HG03354 (cell line): ENCODE data around the gene MTSS2.
"Not testable (repeated sequence)": the region's sequence is repeated elsewhere in the genome, so short reads cannot be mapped to it uniquely, and the experiment has no call there.

Experiments used
- ATAC-seq: cut with Tn5 transposase; IDR thresholded peaks from one replicate; pipeline ENCODE4 v1.9.1; 2021; ENCODE audit warnings: mild to moderate bottlenecking; ENCODE audit not compliant: unreplicated experiment, poor library complexity, severe bottlenecking

Gene MTSS2

GRCh38 chr16:70659953-70660671, 25.7 kb downstream of the MTSS2 start:
- no peak for ATAC-seq

- no peak for ATAC-seq
Measured at GRCh38 chr16:70659546-70659945, 26.3 kb downstream of the MTSS2 start.

GRCh38 chr16:70658921-70659320, 26.9 kb downstream of the MTSS2 start:
- ATAC-seq = no peak

GRCh38 chr16:70657956-70658355, 27.9 kb downstream of the MTSS2 start:
- ATAC-seq = no peak

GRCh38 chr16:70656712-70657263, 29.1 kb downstream of the MTSS2 start:
- ATAC-seq = no peak

GRCh38 chr16:70656065-70656711, 29.7 kb downstream of the MTSS2 start:
- no peak for ATAC-seq

GRCh38 chr16:70653809-70654771, 31.8 kb downstream of the MTSS2 start:
- peak; percentile 50 for ATAC-seq

GRCh38 chr16:70653406-70653805, 32.4 kb downstream of the MTSS2 start:
- ATAC-seq = peak; percentile 12

- ATAC-seq = no peak
Measured at GRCh38 chr16:70652322-70652721, 33.5 kb downstream of the MTSS2 start.

- no peak for ATAC-seq
Measured at GRCh38 chr16:70651524-70651923, 34.3 kb downstream of the MTSS2 start.

GRCh38 chr16:70650216-70650615, 35.6 kb downstream of the MTSS2 start:
- no peak for ATAC-seq

- no peak for ATAC-seq
Measured at GRCh38 chr16:70649300-70649699, 36.6 kb downstream of the MTSS2 start.

GRCh38 chr16:70648606-70649005, 37.2 kb downstream of the MTSS2 start:
- no peak for ATAC-seq

GRCh38 chr16:70647441-70648359, 38.2 kb downstream of the MTSS2 start:
- no peak for ATAC-seq

GRCh38 chr16:70646260-70647241, 39.3 kb downstream of the MTSS2 start, which contains the start of gene IL34:
IL34 (plus strand) TSS chr16:70646559; CDS start chr16:70646948, 389 bp downstream.
- ATAC-seq = no peak

- ATAC-seq = no peak
Measured at GRCh38 chr16:70644763-70645597, 40.9 kb downstream of the MTSS2 start.

- ATAC-seq = not testable (repeated sequence)
Measured at GRCh38 chr16:70643264-70643663, 42.6 kb downstream of the MTSS2 start.
